Spleen (tissue), 11 donors: Measurements from ENCODE around the gene NRIP2. TPM values are rescaled to one million over a fixed set of nuclear protein-coding genes. Genes with fewer than 3 reads are reported as not detected.

Source experiments
- DNase-seq: peaks from one replicate; pipeline ENCODE4 v3.0.0-alpha.2; 2020
- H3K27ac ChIP-seq, 8 donors: fragments of 200-600 bp; sonication (generic) in 7 of 8; 1 replicate in 4 of 8; 2 replicates in 4 of 8; pipeline versions ENCODE4 v1.5.0 to v1.8.0; 2016 to 2021; ENCODE audit warnings: inconsistent platforms in 4 of 8, mild to moderate bottlenecking in 4 of 8, moderate library complexity in 1 of 8
- H3K27me3 ChIP-seq, 7 donors: fragments of 200-600 bp; sonication (generic) in 6 of 7; replicated peaks in 1 of 7; 1 replicate in 4 of 7; 2 replicates in 3 of 7; pipeline versions ENCODE4 v1.5.0 to v1.8.0; 2016 to 2021; ENCODE audit warnings: inconsistent platforms in 3 of 7, mild to moderate bottlenecking in 1 of 7
- H3K36me3 ChIP-seq, 6 donors: fragments of 200-600 bp; sonication (generic) in 5 of 6; 1 replicate in 4 of 6; 2 replicates in 2 of 6; pipeline versions ENCODE4 v1.5.0 to v1.8.0; 2016 to 2021; ENCODE audit warnings: inconsistent platforms in 2 of 6
- H3K4me1 ChIP-seq, 6 donors: fragments of 200-600 bp; sonication (generic) in 5 of 6; 1 replicate in 3 of 6; 2 replicates in 3 of 6; pipeline versions ENCODE4 v1.5.0 to v1.8.0; 2016 to 2021; ENCODE audit warnings: inconsistent platforms in 3 of 6
- H3K4me3 ChIP-seq, 8 donors: fragments of 200-600 bp; sonication (generic) in 7 of 8; 1 replicate in 4 of 8; 2 replicates in 4 of 8; pipeline versions ENCODE4 v1.5.0 to v1.8.0; 2016 to 2021; ENCODE audit warnings: inconsistent platforms in 4 of 8, mild to moderate bottlenecking in 4 of 8, moderate library complexity in 2 of 8
- H3K9me3 ChIP-seq, 8 donors: fragments of 200-600 bp; sonication (generic) in 7 of 8; 1 replicate in 4 of 8; 2 replicates in 4 of 8; pipeline versions ENCODE4 v1.5.0 to v1.8.0; 2016 to 2021; ENCODE audit warnings: inconsistent platforms in 4 of 8
- CTCF ChIP-seq, 11 experiments: fragments of 200-600 bp in 7 of 11; fragments of 450-650 bp in 4 of 11; sonication (generic) in 4 of 11; IDR thresholded peaks in 8 of 11; conservative IDR thresholded peaks in 3 of 11; 1 replicate in 7 of 11; 2 replicates in 4 of 11; pipeline versions ENCODE4 v1.4.0 to v1.8.0; 2016 to 2021; ENCODE audit warnings: antibody characterized with exemption in 11 of 11, inconsistent platforms in 4 of 11, mild to moderate bottlenecking in 1 of 11
- POLR2A ChIP-seq, 3 donors: fragments of 450-650 bp; IDR thresholded peaks; one replicate each; pipeline ENCODE4 v1.5.1; 2017; ENCODE audit warnings: antibody characterized with exemption in 3 of 3, mild to moderate bottlenecking in 1 of 3
- POLR2AphosphoS5 ChIP-seq, 3 donors: sonication (generic); formaldehyde crosslinking; IDR thresholded peaks; one replicate each; pipeline ENCODE4 v1.5.1; 2017; ENCODE audit warnings: antibody characterized with exemption in 3 of 3
- WGBS, 5 donors: extraction: QIAGEN DNeasy Blood & Tissue Kit in 3 of 5; methylation state at CpG; one replicate each; pipeline versions ENCODE4 v1.1.5 to v1.1.7; 2013 to 2018; 5-methylcytosine and 5-hydroxymethylcytosine counted together
- intact Hi-C: fragments of 100-400 bp; cut with DNase I; formaldehyde crosslinking; loops from one replicate; pipeline ENCODE4 v1.15.0; 2023; ENCODE audit warnings: low total_unique reads
- polyA plus RNA-seq, 3 donors: library from polyadenylated mRNA; stranded (reverse); fragments of 200-250 nt; gene quantifications; one replicate each; pipeline ENCODE4 v1.2.1, GENCODE V29; 2013
- total RNA-seq, 7 donors: library from RNA; depleted of rRNA in 3 of 7; stranded (reverse); fragments of >200 nt in 3 of 7; fragmentation: NEBNext Ultra II Directional in 4 of 7; extraction: Animal tissue kit (Norgen Biotek cat#: 25700) in 4 of 7; gene quantifications; one replicate each; pipeline versions ENCODE4 v1.1.0 to v1.2.1, GENCODE V29; 2016 to 2021
- donor health status: healthy with polysubstance abuse.
- donor health status: DM: no; HTN: no; CAD: no; lungs with moderate emphysema.
- donor health status: DM: no; HTN: no; CAD: no.
- donor health status: Bipolar disorder and iron deficiency.
- donor health status: healthy.
- donor health status: DM: no; HTN: no; CAD: no.
- donor health status: DM: yes; HTN: yes; CAD: no.

NRIP2 gene
- total and polyA plus RNA-seq, 10 donors = 1.3 to 18.8 (median 10.5) TPM

DNA sequence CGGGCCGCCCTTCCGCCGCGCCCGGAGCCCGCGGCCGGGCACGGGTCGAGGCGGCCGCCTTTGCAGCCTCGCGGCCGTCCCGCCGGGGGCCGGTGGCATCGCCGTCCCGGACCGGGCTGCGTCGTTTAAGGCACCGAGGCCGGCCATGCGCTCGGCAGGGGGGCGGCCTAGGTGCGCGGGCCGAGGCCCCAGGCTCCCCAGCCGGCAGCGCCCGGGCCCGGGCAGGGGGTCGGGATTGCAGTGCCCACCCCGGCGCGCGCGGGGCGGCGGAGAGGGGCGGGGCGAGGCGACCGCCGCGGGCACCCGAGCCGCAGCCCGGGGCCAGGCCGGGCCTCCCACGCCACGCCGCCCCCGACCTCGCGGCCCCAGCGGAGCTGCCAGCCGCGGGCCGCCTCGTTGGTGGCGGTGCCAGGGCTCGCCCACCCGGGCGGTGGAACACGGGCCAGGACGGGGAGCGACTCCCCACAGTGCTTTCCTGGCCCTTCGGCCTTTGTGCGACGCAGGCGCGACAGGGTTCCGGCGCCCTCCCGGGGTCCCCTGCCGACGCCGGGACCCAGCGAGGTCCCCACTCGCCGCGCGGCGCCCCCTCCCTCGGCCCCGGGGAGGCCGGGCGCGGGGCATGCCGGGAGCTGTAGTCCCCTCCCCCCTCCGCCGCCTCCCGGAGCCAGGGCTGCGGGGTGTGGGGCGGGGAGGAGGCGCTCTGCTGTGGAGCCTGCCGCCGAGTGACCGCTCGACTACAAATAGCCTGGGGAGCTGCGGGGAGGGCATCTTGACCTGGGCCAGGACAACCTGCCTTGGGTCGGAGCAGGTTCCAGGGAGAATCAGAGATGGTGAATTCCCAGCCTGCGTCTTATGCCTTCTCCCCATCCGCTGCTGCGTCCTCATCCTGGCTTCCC is 39.3 kb downstream of the NRIP2 start:
- intact Hi-C loops = no loop called here
- H3K36me3 ChIP-seq = peaks cover 9 to 37% (median 31%) of the 10 kb centered on the region in 6 donors
- TF ChIP-seq POLR2AphosphoS5 (IDR thresholded peaks at IDR 0.05) = peak; percentile 66 to 84 (median 78)
- TF ChIP-seq POLR2A (IDR thresholded peaks at IDR 0.05) = peak in 1 of 3 donors; percentile 29
- no peak for TF ChIP-seq CTCF (IDR thresholded peaks at IDR 0.05 in 8 of 11, conservative IDR thresholded peaks at IDR 0.05 in 3 of 11)
- DNase-seq = peak; percentile 95
- peaks cover 0 to 13% (median 0%) of the 10 kb centered on the region in 7 donors for H3K27me3 ChIP-seq
- peaks cover 10 to 40% (median 24%) of the 10 kb centered on the region in 6 donors for H3K4me1 ChIP-seq
- 0 to 1% (median 1%) methylated on average over 13 to 111 of the region's 111 CpGs for WGBS, 5 donors
- H3K9me3 ChIP-seq = no peaks in the 10 kb centered on the region
- peak overlapping the region; percentile 30 to 90 (median 82) for H3K27ac ChIP-seq
- H3K4me3 ChIP-seq = peak overlapping the region; percentile 59 to 97 (median 88)

DNA sequence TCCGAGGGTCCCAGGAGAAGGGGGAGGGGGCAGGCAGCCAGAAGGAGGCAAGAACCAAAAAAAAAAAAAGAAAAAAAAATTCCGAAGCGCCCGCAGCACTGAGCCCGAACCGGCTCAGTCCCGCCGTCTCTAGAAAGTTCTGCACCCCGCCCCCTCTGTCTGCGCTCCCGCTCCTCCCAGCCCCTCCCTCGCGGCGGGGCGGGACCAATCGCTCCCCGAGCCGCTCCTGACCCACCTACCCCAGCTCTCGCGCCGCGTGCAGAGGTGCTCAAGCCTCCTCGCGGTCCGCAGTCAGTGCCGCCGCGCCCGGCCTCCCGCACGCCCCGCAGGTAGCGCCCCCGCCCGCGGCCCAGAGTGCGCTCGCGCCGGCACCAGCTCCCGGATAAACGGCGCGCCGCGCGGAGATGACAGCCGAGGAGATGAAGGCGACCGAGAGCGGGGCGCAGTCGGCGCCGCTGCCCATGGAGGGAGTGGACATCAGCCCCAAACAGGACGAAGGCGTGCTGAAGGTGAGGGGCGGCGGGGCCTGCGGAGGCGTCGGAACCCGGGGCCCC is 40.0 kb downstream of the NRIP2 start, which contains the start of gene FKBP4:
FKBP4 (plus strand) TSS at position 235 of the 554 bp plus-strand sequence; CDS start at position 405, 170 bp downstream.
- peaks cover 9 to 30% (median 24%) of the 10 kb centered on the region in 6 donors for H3K36me3 ChIP-seq
- intact Hi-C loops = no loop called here
- H3K27me3 ChIP-seq = peaks cover 0 to 13% (median 0%) of the 10 kb centered on the region in 7 donors
- TF ChIP-seq POLR2AphosphoS5 (IDR thresholded peaks at IDR 0.05) = peak; percentile 87 to 95 (median 89)
- peak in 2 of 3 donors; percentile 54 to 76 for TF ChIP-seq POLR2A (IDR thresholded peaks at IDR 0.05)
- peak in 1 of 11 experiments; percentile 16 for TF ChIP-seq CTCF (IDR thresholded peaks at IDR 0.05 in 8 of 11, conservative IDR thresholded peaks at IDR 0.05 in 3 of 11)
- no peaks in the 10 kb centered on the region for H3K9me3 ChIP-seq
- DNase-seq = peak; percentile 97
- H3K27ac ChIP-seq = peak within 1 kb of the TSS; percentile 30 to 90 (median 82)
- peaks cover 10 to 40% (median 24%) of the 10 kb centered on the region in 6 donors for H3K4me1 ChIP-seq
- whole genome bisulfite sequencing, 5 donors = 0 to 1% (median 0%) methylated on average over 28 to 63 of the region's 63 CpGs
- H3K4me3 ChIP-seq = peak within 1 kb of the TSS; percentile 59 to 97 (median 88)

GRCh38 chr12:2794191-2794735 is 40.6 kb downstream of the NRIP2 start:
- WGBS, 5 donors = 2 to 6% (median 3%) methylated on average over 47 to 49 of the region's 49 CpGs
- peak overlapping the region; percentile 59 to 97 (median 88) for H3K4me3 ChIP-seq
- H3K27me3 ChIP-seq = peaks cover 0 to 13% (median 0%) of the 10 kb centered on the region in 7 donors
- no peaks in the 10 kb centered on the region for H3K9me3 ChIP-seq
- peak overlapping the region in 7 of 8 donors; percentile 75 to 90 (median 82) for H3K27ac ChIP-seq
- peaks cover 10 to 40% (median 24%) of the 10 kb centered on the region in 6 donors for H3K4me1 ChIP-seq
- peak; percentile 89 for DNase-seq
- H3K36me3 ChIP-seq = peaks cover 8 to 25% (median 19%) of the 10 kb centered on the region in 6 donors
- intact Hi-C loops = no loop called here
- TF ChIP-seq POLR2A (IDR thresholded peaks at IDR 0.05) (no peak), CTCF (IDR thresholded peaks at IDR 0.05 in 8 of 11, conservative IDR thresholded peaks at IDR 0.05 in 3 of 11) (no peak), POLR2AphosphoS5 (IDR thresholded peaks at IDR 0.05) (no peak)
